SK-N-MC (cell line): ENCODE data around the gene TGFBR3L.

Experiments used
- DNase-seq: peaks from one replicate; pipeline ENCODE4 v3.0.0-alpha.2; 2011; ENCODE audit warnings: low read depth, low spot score
- H3K27ac ChIP-seq: fragments of 200-600 bp; sonication (generic); 2 replicates; pipeline ENCODE4 v1.5.1; 2016; ENCODE audit warnings: mixed run types
- H3K36me3 ChIP-seq: fragments of 200-600 bp; sonication (generic); 2 replicates; pipeline ENCODE4 v1.6.1; 2017; ENCODE audit warnings: antibody characterized with exemption, low read length, mixed read lengths; ENCODE audit not compliant: insufficient read depth
- H3K4me3 ChIP-seq: fragments of 200-600 bp; sonication (generic); 2 replicates; pipeline ENCODE4 v1.5.1; 2016
- H3K9ac ChIP-seq: fragments of 200-600 bp; sonication (generic); 2 replicates; pipeline ENCODE4 v1.8.0; 2017; ENCODE audit warnings: mixed run types, mixed read lengths; ENCODE audit not compliant: insufficient read length
- H3K9me3 ChIP-seq: fragments of 200-600 bp; sonication (generic); 2 replicates; pipeline ENCODE4 v1.6.1; 2017; ENCODE audit warnings: low read depth, mild to moderate bottlenecking, antibody characterized with exemption, low read length, moderate library complexity, mixed read lengths
- EZH2 ChIP-seq: fragments of 200-600 bp; sonication (generic); IDR thresholded peaks from one replicate; pipeline ENCODE4 v1.6.1; 2017; ENCODE audit warnings: antibody characterized with exemption
- FOXP2 ChIP-seq: optimal IDR thresholded peaks from 2 replicates; pipeline ENCODE3; 2011; ENCODE audit warnings: mild to moderate bottlenecking, moderate library complexity; ENCODE audit not compliant: insufficient read depth; ENCODE audit errors: extremely low read length, control extremely low read depth
- POLR2AphosphoS5 ChIP-seq: IDR thresholded peaks from 2 replicates; pipeline ENCODE4 v1.6.1; 2012; ENCODE audit warnings: mild to moderate bottlenecking, low read depth, low read length, borderline replicate concordance

Gene TGFBR3L

GRCh38 chr19:7869910-7870511, 44.6 kb upstream of the TGFBR3L start:
- Histone ChIP-seq H3K9ac (no peak overlapping the region), H3K4me3 (peak overlapping the region; percentile 80), H3K36me3 (no peaks in the 10 kb centered on the region), H3K27ac (peak overlapping the region; percentile 81), H3K9me3 (no peaks in the 10 kb centered on the region)
- TF ChIP-seq EZH2 (no peak), FOXP2 (no peak), POLR2AphosphoS5 (no peak)
- peak; percentile 84 for DNase-seq

GRCh38 chr19:7870571-7871436, 43.8 kb upstream of the TGFBR3L start:
- no peaks in the 10 kb centered on the region for H3K36me3 ChIP-seq
- TF ChIP-seq FOXP2 (peak; percentile 10), EZH2 (no peak), POLR2AphosphoS5 (no peak)
- peak overlapping the region; percentile 60 for H3K4me3 ChIP-seq
- H3K27ac ChIP-seq, result peak overlapping the region; percentile 76; the same call in 1 of the 2 replicates
- H3K9me3 ChIP-seq, result no peaks in the 10 kb centered on the region
- no peak overlapping the region for H3K9ac ChIP-seq
- DNase-seq, result peak; percentile 83

GRCh38 chr19:7871437-7872305, 43.0 kb upstream of the TGFBR3L start:
- no peak for TF ChIP-seq EZH2
- 0 out of 2 replicates have a peak, but pooled peaks have one; percentile 38 for TF ChIP-seq POLR2AphosphoS5
- peak; percentile 37 for TF ChIP-seq FOXP2
- no peak overlapping the region for H3K9ac ChIP-seq
- DNase-seq, result peak; percentile 92
- no peaks in the 10 kb centered on the region for H3K9me3 ChIP-seq
- peak overlapping the region; percentile 60 for H3K4me3 ChIP-seq
- H3K27ac ChIP-seq, result peak overlapping the region; percentile 76; the same call in 1 of the 2 replicates
- no peaks in the 10 kb centered on the region for H3K36me3 ChIP-seq

- H3K36me3 ChIP-seq, result no peaks in the 10 kb centered on the region
- no peak overlapping the region for H3K9ac ChIP-seq
- DNase-seq, result no peak
- H3K4me3 ChIP-seq, result no peak overlapping the region
- no peak overlapping the region for H3K27ac ChIP-seq
- no peaks in the 10 kb centered on the region for H3K9me3 ChIP-seq
- TF ChIP-seq EZH2, result no peak
- TF ChIP-seq POLR2AphosphoS5, result no peak
- TF ChIP-seq FOXP2, result no peak
These were observed 42.1 kb upstream of the TGFBR3L start for GRCh38 chr19:7872306-7873204.

GRCh38 chr19:7873304-7874075, 41.1 kb upstream of the TGFBR3L start:
- Histone ChIP-seq H3K4me3 (peak overlapping the region; percentile 79), H3K27ac (no peak overlapping the region), H3K9me3 (no peaks in the 10 kb centered on the region), H3K9ac (peak overlapping the region; percentile 73), H3K36me3 (no peaks in the 10 kb centered on the region)
- TF ChIP-seq POLR2AphosphoS5 (no peak), FOXP2 (no peak), EZH2 (no peak)
- DNase-seq, result no peak

- H3K9ac ChIP-seq, result peak within 1 kb of the TSS; percentile 73
- TF ChIP-seq FOXP2 (no peak), EZH2 (no peak), POLR2AphosphoS5 (no peak)
- H3K27ac ChIP-seq, result no peak within 1 kb of the TSS
- no peaks in the 10 kb centered on the region for H3K36me3 ChIP-seq
- no peaks in the 10 kb centered on the region for H3K9me3 ChIP-seq
- peak within 1 kb of the TSS; percentile 79 for H3K4me3 ChIP-seq
- DNase-seq, result no peak
These were observed 40.3 kb upstream of the TGFBR3L start, which contains the start of gene PRR36 for GRCh38 chr19:7874076-7874896. PRR36 (minus strand) TSS chr19:7874390; CDS start chr19:7873689, 701 bp downstream.
